Bronchial epithelial cell (primary cell): Measurements from ENCODE around the gene KNTC1. TPM values are rescaled to one million over a fixed set of nuclear protein-coding genes. Genes with fewer than 3 reads are reported as not detected.

Source experiments
- DNase-seq: peaks from one replicate; pipeline ENCODE4 v3.0.0-alpha.2; 2010; ENCODE audit warnings: low read depth
- FAIRE-seq: peaks from 2 replicates; lab custom pipeline; 2011; peaks lifted over from hg19 to GRCh38; lab: Jason Lieb, UNC
- H3K27me3 ChIP-seq: 2 replicates; pipeline ENCODE4 v1.5.1; 2011; ENCODE audit warnings: low read length; ENCODE audit not compliant: control insufficient read depth, insufficient read depth
- H3K36me3 ChIP-seq: 2 replicates; pipeline ENCODE4 v1.5.1; 2011; ENCODE audit warnings: low read length; ENCODE audit not compliant: control insufficient read depth, insufficient read depth
- H3K4me3 ChIP-seq: 2 replicates; pipeline ENCODE4 v1.5.1; 2011; ENCODE audit warnings: mild to moderate bottlenecking, low read depth, low read length, control low read depth
- CTCF ChIP-seq: IDR thresholded peaks from 2 replicates; pipeline ENCODE4 v1.5.1; 2011; ENCODE audit warnings: mild to moderate bottlenecking, moderate library complexity, low read length, control low read depth, inconsistent platforms; ENCODE audit not compliant: insufficient read depth, severe bottlenecking
- total RNA-seq: library from RNA; depleted of rRNA; stranded (reverse); fragments of >200 nt; gene quantifications from 2 replicates; pipeline ENCODE4 v1.2.1, GENCODE V29; 2014

Gene KNTC1
- total RNA-seq, 1 donor from 2014 or later: 7.6 TPM

- no peak for DNase-seq
- Histone ChIP-seq H3K4me3 (no peak overlapping the region), H3K27me3 (no peaks in the 10 kb centered on the region), H3K36me3 (peaks cover 28% of the 10 kb centered on the region)
- FAIRE-seq: no peak
- no peak for TF ChIP-seq CTCF
Observed at GRCh38 chr12:122516544-122517361, 10.3 kb upstream of the KNTC1 start.

GRCh38 chr12:122517877-122518276, 9.2 kb upstream of the KNTC1 start:
- DNase-seq: no peak
- H3K36me3 ChIP-seq: peaks cover 31% of the 10 kb centered on the region
- FAIRE-seq: no peak
- TF ChIP-seq CTCF: no peak
- H3K27me3 ChIP-seq: no peaks in the 10 kb centered on the region
- H3K4me3 ChIP-seq: no peak overlapping the region

- Histone ChIP-seq H3K27me3 (no peaks in the 10 kb centered on the region), H3K36me3 (peaks cover 31% of the 10 kb centered on the region), H3K4me3 (no peak overlapping the region)
- FAIRE-seq (no peak), DNase-seq (no peak)
- TF ChIP-seq CTCF: no peak
Observed at GRCh38 chr12:122518908-122519307, 8.1 kb upstream of the KNTC1 start.

GRCh38 chr12:122519418-122519817, 7.6 kb upstream of the KNTC1 start:
- Histone ChIP-seq H3K27me3 (no peaks in the 10 kb centered on the region), H3K4me3 (no peak overlapping the region), H3K36me3 (peaks cover 31% of the 10 kb centered on the region)
- FAIRE-seq (no peak), DNase-seq (no peak)
- TF ChIP-seq CTCF: no peak

- Histone ChIP-seq H3K36me3 (peaks cover 28% of the 10 kb centered on the region), H3K27me3 (no peaks in the 10 kb centered on the region), H3K4me3 (no peak overlapping the region)
- TF ChIP-seq CTCF: no peak
- no peak for DNase-seq
- no peak for FAIRE-seq
Observed at GRCh38 chr12:122520676-122521075, 6.4 kb upstream of the KNTC1 start.

GRCh38 chr12:122523280-122523679, 3.8 kb upstream of the KNTC1 start:
- DNase-seq: no peak
- H3K36me3 ChIP-seq: peaks cover 17% of the 10 kb centered on the region
- H3K4me3 ChIP-seq: no peak overlapping the region

More at GRCh38 chr12:122523280-122523679, 3.8 kb upstream of the KNTC1 start:
- H3K27me3 ChIP-seq: no peaks in the 10 kb centered on the region
- FAIRE-seq: no peak
- TF ChIP-seq CTCF: no peak
